AG10803 (cell line): ENCODE data around the gene MYCBPAP.

Experiments used
- DNase-seq: peaks from one replicate; pipeline ENCODE4 v3.0.0; 2010; ENCODE audit warnings: low read depth
- H3K4me3 ChIP-seq: 2 replicates; pipeline ENCODE4 v1.5.1; 2011; ENCODE audit warnings: mild to moderate bottlenecking, low read length, control low read depth
- CTCF ChIP-seq: conservative IDR thresholded peaks from 2 replicates; pipeline ENCODE4 v1.5.1; 2011; ENCODE audit warnings: mild to moderate bottlenecking, low read length, control low read depth, inconsistent platforms

Gene MYCBPAP

DNA sequence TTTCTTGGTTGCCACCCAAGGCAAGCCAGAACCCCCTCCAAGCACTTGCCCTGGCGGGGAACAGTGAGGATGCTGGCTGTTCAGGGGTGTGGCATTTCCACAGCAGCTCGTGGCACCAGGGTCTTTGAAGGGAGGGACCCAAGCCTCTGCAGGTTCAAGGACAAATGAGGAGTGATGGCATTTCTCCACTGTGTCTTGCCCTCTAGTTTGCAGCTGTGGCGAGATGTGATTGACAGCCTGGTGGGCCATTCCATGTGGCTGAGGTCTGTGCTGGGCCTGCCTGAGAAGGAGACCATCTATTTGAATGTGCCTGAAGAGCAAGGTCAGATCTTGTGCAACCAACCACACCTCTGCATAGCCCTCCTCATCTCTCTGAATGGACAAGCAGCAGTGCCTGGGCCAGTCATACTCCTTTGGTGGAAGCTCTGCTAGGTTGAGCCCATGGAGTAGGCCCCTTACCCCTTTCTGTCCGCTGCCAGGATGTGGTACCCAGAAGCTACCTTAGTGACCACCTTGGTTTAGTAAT lies 19.8 kb downstream of the MYCBPAP start:
- H3K4me3 ChIP-seq, result no peak overlapping the region
- DNase-seq, result no peak
- TF ChIP-seq CTCF, result no peak

DNA sequence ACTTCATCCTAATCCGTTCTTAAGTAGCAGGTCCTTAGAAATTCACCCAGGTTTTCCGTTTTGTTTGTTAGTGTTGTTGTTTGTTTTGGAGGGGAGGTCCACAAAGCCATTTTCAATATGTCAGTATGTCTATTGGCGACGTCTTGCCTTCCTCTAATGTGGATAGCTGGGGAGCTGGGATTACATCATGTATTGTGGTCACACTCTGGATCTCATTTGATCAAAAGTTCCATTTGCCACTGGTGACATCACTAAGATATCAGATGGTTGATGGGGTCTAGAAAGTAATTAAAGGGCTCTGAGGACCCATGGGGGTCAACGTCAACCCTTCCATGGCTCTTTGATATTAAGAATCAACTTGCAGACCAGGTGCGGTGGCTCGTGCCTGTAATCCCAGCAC lies 21.6 kb downstream of the MYCBPAP start:
- TF ChIP-seq CTCF, result no peak
- H3K4me3 ChIP-seq, result no peak overlapping the region
- no peak for DNase-seq

DNA sequence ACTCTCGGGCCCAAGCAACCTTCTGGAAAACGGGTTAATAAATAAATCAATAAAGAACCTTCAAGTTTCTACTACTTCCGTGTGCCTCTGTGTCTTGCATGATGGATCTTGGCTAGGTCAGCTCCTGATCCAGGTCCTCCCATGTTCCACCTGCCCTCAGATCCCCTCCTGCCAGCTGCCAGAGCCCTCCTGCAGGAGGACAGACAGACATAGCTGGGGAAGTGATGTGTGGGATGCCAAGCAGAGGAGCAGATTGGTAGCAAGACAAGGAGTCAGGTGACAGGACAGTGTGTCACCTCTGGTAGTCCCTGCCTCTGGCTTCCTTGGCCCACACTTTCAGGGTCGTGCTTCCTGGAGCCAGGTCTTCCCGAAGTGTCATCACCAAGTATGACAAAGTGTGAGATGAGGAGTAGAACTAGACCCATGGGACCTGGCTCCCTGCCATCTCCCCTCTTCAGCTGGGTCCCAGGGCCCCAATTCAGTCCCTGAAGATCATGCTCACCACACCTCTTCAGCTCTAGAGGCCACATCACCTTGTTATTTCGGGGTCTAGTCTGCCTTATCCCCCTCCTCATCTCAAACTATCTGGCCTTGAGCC lies 23.3 kb downstream of the MYCBPAP start:
- no peak overlapping the region for H3K4me3 ChIP-seq
- DNase-seq, result no peak
- TF ChIP-seq CTCF, result no peak

GRCh38 chr17:50532452-50533024 lies 24.3 kb downstream of the MYCBPAP start, which contains the start of gene EPN3:
EPN3 (plus strand) TSS chr17:50532735; CDS start chr17:50536557, 3,822 bp downstream.
- no peak within 1 kb of the TSS for H3K4me3 ChIP-seq
- no peak for DNase-seq
- no peak for TF ChIP-seq CTCF

DNA sequence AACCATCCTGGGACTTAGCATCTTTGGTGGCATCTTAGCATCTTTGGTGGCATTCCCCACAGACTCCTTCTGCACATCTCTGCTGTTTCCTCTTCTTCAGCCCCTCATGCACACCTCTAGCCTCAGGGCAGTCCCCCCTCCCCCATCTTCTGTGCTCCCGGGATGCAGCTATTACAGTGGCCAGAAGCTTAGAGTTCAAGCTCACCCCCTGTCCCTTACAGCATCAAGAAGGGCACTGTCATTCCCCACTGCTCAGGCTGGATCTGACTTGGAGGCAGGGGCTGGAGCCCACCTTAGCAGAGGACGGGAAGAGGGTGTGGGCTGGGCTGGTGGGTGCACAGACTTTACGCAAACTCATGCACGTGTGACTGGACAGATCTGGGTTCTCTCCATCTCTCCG lies 24.9 kb downstream of the MYCBPAP start:
- no peak for TF ChIP-seq CTCF
- no peak overlapping the region for H3K4me3 ChIP-seq
- no peak for DNase-seq

- DNase-seq, result peak; percentile 31
- H3K4me3 ChIP-seq, result no peak overlapping the region
- TF ChIP-seq CTCF, result no peak
Measured at GRCh38 chr17:50533720-50534148, 25.5 kb downstream of the MYCBPAP start.
